ENCODE data around the gene MACROD1. TPM values are rescaled to one million over a fixed set of nuclear protein-coding genes. Genes with fewer than 3 reads are reported as not detected.

The MACROD1 gene
- total and polyA plus RNA-seq, 2 of the 13 experiments (the other 11 are each of a cell fraction or from before 2014, with no cell fraction given), result 23.1 to 34.5 TPM

DNA sequence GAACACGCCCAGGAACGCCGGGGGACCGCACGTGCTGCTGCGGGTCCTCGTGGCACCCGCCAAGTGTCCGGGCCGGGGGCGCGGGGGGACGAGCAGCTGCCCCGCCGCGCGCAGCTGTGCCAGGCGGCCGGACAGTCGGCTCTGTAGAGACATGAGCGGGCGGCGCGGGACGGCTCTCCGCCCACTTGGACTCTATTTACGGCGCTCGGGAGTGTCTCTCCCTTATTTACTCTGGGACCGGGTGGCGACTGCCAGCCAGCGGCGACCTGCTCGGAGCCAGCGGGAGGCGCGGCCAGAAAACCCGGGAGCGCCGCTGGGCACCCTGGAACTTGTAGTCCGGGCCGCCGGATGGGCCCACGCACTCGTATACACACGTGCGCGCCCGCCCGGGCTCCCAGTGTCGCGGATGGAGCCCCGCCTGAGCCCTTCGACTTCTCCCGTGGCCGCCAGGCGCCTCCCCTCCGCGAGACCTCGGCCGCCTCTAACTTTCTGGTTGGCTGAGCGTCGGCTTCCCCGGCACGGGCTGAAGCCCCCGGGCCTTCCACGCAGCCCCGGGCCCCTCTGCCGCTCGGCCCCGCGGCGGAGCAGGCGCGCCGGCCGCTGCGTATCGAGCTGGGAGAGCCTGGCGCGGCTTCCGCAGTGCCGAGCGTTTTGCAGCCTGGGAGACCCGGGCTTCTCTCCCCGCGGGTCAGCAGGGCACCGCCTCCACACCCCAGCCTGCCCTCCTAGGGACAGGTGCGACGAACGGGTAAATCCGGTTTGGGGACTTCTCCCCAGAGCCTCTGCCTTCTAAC, at the start of gene MACROD1 (continued):
- TF ChIP-seq, protein P1, sequence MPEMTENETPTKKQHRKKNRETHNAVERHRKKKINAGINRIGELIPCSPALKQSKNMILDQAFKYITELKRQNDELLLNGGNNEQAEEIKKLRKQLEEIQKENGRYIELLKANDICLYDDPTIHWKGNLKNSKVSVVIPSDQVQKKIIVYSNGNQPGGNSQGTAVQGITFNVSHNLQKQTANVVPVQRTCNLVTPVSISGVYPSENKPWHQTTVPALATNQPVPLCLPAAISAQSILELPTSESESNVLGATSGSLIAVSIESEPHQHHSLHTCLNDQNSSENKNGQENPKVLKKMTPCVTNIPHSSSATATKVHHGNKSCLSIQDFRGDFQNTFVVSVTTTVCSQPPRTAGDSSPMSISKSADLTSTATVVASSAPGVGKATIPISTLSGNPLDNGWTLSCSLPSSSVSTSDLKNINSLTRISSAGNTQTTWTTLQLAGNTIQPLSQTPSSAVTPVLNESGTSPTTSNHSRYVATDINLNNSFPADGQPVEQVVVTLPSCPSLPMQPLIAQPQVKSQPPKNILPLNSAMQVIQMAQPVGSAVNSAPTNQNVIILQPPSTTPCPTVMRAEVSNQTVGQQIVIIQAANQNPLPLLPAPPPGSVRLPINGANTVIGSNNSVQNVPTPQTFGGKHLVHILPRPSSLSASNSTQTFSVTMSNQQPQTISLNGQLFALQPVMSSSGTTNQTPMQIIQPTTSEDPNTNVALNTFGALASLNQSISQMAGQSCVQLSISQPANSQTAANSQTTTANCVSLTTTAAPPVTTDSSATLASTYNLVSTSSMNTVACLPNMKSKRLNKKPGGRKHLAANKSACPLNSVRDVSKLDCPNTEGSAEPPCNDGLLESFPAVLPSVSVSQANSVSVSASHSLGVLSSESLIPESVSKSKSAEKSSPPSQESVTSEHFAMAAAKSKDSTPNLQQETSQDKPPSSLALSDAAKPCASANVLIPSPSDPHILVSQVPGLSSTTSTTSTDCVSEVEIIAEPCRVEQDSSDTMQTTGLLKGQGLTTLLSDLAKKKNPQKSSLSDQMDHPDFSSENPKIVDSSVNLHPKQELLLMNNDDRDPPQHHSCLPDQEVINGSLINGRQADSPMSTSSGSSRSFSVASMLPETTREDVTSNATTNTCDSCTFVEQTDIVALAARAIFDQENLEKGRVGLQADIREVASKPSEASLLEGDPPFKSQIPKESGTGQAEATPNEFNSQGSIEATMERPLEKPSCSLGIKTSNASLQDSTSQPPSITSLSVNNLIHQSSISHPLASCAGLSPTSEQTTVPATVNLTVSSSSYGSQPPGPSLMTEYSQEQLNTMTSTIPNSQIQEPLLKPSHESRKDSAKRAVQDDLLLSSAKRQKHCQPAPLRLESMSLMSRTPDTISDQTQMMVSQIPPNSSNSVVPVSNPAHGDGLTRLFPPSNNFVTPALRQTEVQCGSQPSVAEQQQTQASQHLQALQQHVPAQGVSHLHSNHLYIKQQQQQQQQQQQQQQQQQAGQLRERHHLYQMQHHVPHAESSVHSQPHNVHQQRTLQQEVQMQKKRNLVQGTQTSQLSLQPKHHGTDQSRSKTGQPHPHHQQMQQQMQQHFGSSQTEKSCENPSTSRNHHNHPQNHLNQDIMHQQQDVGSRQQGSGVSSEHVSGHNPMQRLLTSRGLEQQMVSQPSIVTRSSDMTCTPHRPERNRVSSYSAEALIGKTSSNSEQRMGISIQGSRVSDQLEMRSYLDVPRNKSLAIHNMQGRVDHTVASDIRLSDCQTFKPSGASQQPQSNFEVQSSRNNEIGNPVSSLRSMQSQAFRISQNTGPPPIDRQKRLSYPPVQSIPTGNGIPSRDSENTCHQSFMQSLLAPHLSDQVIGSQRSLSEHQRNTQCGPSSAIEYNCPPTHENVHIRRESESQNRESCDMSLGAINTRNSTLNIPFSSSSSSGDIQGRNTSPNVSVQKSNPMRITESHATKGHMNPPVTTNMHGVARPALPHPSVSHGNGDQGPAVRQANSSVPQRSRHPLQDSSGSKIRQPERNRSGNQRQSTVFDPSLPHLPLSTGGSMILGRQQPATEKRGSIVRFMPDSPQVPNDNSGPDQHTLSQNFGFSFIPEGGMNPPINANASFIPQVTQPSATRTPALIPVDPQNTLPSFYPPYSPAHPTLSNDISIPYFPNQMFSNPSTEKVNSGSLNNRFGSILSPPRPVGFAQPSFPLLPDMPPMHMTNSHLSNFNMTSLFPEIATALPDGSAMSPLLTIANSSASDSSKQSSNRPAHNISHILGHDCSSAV (CRISPR knock-in tag; IDR thresholded peaks at IDR 0.05; ENCODE audit: borderline replicate concordance), result 0 out of 2 replicates have a peak, but pooled peaks have one; percentile 77
- no peak for TF ChIP-seq ONECUT2 (CRISPR knock-in tag; IDR thresholded peaks at IDR 0.05)
- no peak for TF ChIP-seq NR2F6 (IDR thresholded peaks at IDR 0.05)
- no peak for TF ChIP-seq NR2F6 (CRISPR knock-in tag; IDR thresholded peaks at IDR 0.05)
- no peak for TF ChIP-seq GATA4 (IDR thresholded peaks at IDR 0.05; ENCODE audit: borderline replicate concordance, low read depth)
- TF ChIP-seq HOXA3 (CRISPR knock-in tag; IDR thresholded peaks at IDR 0.05), result peak; percentile 78
- no peak for TF ChIP-seq PCBP1 (IDR thresholded peaks at IDR 0.05; ENCODE audit: borderline replicate concordance, low read depth, low read length)
- TF ChIP-seq ARHGAP35 (CRISPR knock-in tag; IDR thresholded peaks at IDR 0.05; ENCODE audit: borderline replicate concordance), result no peak; the same call in 1 of the 2 replicates
- TF ChIP-seq, protein P2, sequence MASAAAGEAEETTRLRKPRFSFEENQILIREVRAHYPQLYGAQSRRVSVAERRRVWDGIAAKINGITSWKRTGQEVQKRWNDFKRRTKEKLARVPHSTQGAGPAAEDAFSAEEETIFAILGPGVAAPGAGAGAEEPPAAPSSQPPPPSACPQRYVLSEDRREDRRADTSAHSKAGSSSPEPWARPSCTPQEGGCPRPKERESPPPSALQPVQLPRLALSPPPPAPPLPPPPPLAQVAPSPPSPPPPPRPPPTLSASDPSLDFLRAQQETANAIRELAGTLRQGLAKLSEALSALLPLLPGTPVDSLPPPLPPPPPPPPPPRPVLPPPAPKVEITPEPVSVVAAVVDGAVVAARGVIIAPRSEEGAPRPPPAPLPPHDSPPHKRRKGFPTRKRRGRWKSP (CRISPR knock-in tag; IDR thresholded peaks at IDR 0.05), result peak; percentile 84
- TF ChIP-seq, protein P3, sequence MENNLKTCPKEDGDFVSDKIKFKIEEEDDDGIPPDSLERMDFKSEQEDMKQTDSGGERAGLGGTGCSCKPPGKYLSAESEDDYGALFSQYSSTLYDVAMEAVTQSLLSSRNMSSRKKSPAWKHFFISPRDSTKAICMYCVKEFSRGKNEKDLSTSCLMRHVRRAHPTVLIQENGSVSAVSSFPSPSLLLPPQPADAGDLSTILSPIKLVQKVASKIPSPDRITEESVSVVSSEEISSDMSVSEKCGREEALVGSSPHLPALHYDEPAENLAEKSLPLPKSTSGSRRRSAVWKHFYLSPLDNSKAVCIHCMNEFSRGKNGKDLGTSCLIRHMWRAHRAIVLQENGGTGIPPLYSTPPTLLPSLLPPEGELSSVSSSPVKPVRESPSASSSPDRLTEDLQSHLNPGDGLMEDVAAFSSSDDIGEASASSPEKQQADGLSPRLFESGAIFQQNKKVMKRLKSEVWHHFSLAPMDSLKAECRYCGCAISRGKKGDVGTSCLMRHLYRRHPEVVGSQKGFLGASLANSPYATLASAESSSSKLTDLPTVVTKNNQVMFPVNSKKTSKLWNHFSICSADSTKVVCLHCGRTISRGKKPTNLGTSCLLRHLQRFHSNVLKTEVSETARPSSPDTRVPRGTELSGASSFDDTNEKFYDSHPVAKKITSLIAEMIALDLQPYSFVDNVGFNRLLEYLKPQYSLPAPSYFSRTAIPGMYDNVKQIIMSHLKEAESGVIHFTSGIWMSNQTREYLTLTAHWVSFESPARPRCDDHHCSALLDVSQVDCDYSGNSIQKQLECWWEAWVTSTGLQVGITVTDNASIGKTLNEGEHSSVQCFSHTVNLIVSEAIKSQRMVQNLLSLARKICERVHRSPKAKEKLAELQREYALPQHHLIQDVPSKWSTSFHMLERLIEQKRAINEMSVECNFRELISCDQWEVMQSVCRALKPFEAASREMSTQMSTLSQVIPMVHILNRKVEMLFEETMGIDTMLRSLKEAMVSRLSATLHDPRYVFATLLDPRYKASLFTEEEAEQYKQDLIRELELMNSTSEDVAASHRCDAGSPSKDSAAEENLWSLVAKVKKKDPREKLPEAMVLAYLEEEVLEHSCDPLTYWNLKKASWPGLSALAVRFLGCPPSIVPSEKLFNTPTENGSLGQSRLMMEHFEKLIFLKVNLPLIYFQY (CRISPR knock-in tag; IDR thresholded peaks at IDR 0.05; ENCODE audit: borderline replicate concordance), result peak; percentile 53; the same call in 1 of the 2 replicates
- TF ChIP-seq ZFP1 (CRISPR knock-in tag; IDR thresholded peaks at IDR 0.05), result no peak
- no peak for TF ChIP-seq ZNF777 (CRISPR knock-in tag; IDR thresholded peaks at IDR 0.05)
- TF ChIP-seq, protein P4, sequence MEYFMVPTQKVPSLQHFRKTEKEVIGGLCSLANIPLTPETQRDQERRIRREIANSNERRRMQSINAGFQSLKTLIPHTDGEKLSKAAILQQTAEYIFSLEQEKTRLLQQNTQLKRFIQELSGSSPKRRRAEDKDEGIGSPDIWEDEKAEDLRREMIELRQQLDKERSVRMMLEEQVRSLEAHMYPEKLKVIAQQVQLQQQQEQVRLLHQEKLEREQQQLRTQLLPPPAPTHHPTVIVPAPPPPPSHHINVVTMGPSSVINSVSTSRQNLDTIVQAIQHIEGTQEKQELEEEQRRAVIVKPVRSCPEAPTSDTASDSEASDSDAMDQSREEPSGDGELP (IDR thresholded peaks at IDR 0.05; ENCODE audit: borderline replicate concordance, low read depth), result peak; percentile 51; the same call in 1 of the 2 replicates
- no peak for TF ChIP-seq RORA (CRISPR knock-in tag; IDR thresholded peaks at IDR 0.05)
- TF ChIP-seq KLF13 (CRISPR knock-in tag; IDR thresholded peaks at IDR 0.05), result no peak

Measured in HepG2 (cell line).